ENCODE data around the gene PEMT.

Gene PEMT

DNA sequence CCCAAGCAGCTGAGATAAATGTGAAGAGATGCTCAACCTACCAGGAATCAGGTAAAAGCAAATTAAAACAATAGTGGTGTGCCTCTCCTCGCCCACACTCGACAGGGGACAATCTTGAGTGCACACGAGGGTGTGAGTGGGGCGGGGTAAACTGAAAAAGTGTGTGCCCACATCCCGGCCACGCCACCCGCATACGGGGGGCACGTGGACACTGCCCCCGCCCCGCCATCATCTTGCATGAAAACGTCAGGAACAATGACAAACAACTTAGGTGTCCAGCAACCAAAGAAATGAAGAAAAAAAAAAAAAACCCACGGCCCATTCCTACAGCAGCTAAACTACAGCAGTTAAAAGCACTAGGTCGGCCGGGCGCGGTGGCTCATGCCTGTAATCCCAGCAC lies 14.1 kb downstream of the PEMT start:
- Histone ChIP-seq H3K9me3 (replicated peaks in 1 of 11) (no peaks in the 10 kb centered on the region), H3K4me1 (peaks cover 0 to 4% (median 0%) of the 10 kb centered on the region in 10 experiments; a peak in 1 of 20 replicates), H3K27ac (no peak overlapping the region), H3K4me3 (no peak overlapping the region), H3K36me3 (peaks cover 13 to 49% (median 25%) of the 10 kb centered on the region in 11 experiments; a peak in 20 of 22 replicates), H4K20me1 (peaks cover 0 to 31% (median 5%) of the 10 kb centered on the region in 11 experiments; a peak in 8 of 22 replicates), H3K27me3 (no peaks in the 10 kb centered on the region), H3K4me2 (no peak overlapping the region), H3K9ac (peak overlapping the region in 2 of 11 experiments; percentile 8 to 31; a peak in 1 of 22 replicates)
- no peak for TF ChIP-seq Cebpa-rat (IDR thresholded peaks at IDR 0.05)

DNA sequence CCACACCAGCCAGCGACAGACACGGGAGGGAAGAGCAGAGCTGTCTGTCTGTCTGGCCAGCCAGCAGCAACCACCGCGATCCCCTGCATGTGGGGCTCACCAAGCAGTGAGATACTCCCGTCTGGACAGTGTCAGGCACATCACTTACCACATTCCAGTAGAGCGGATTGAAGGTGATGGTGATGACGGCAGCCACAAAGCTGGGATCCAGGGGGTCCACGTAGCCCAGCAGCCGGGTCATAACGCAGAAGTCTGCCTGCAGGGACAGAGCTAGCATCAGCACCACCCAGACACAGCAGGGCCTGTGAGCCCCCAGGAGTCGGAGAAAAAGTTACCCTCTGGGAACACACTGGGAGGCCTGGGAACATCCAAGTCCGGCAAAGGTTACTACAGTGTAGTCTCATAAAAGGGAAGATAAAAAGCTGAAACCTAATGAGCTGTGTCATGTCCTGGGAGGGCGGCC lies 14.7 kb downstream of the PEMT start:
- Histone ChIP-seq H3K36me3 (peaks cover 13 to 52% (median 25%) of the 10 kb centered on the region in 11 experiments; a peak in 20 of 22 replicates), H3K4me3 (no peak overlapping the region), H3K4me1 (peaks cover 0 to 4% (median 0%) of the 10 kb centered on the region in 10 experiments; a peak in 1 of 20 replicates), H3K9ac (0 out of 22 replicates have a peak overlapping the region, but pooled peaks of 2 of the 11 experiments have one; percentile 8 to 31), H3K27ac (no peak overlapping the region), H4K20me1 (peaks cover 0 to 31% (median 2%) of the 10 kb centered on the region in 11 experiments; a peak in 8 of 22 replicates), H3K27me3 (no peaks in the 10 kb centered on the region), H3K9me3 (replicated peaks in 1 of 11) (no peaks in the 10 kb centered on the region), H3K4me2 (no peak overlapping the region)
- no peak for TF ChIP-seq Cebpa-rat (IDR thresholded peaks at IDR 0.05)

DNA sequence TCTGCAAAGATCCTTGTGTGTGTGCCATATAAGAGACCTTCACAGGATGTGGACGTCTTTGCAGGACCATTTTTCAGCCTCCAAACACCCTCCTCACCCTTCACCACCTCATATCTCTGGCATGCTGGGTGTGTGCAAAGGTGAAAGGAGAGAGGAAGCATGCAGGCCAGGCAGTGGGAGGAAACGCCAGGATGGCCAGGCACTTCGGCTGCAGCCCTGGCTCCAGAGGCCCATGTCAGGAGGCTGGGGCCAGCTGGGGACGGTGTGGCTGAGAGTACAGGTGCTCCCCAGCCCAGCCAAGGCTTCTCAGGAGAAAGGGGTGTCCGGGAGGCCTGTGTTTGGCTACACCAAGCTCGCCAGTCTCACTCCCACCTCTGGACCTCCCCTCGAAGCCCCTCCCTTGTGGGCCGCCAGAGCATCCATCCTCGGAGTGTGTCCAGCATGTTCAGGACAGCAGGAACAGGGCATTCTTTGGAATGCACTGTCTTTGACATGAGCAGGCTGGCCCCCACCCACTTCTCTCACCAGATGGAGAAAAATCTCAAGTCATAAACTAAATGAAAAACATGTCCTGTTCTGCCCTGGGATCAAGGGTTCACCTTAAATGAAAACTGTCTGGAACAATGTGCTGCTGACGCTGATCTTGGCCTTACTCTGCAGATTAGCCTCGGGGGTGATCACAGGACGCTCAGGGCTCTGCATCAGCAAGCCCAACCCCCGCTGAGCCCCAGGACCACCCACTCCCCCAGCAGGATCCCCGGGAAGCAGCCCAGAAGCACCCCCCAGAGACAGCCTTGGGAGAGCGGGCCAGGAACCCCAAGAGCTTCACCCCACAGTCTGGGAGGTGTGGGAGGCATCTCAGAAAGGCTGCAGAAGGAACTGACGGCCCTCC lies 15.9 kb downstream of the PEMT start:
- no peak overlapping the region for H3K4me3 ChIP-seq
- H4K20me1 ChIP-seq, result peaks cover 0 to 31% (median 5%) of the 10 kb centered on the region in 11 experiments; a peak in 10 of 22 replicates
- H3K36me3 ChIP-seq, result peaks cover 13 to 48% (median 25%) of the 10 kb centered on the region in 11 experiments; a peak in 20 of 22 replicates
- TF ChIP-seq Cebpa-rat (IDR thresholded peaks at IDR 0.05), result no peak
- H3K27me3 ChIP-seq, result no peaks in the 10 kb centered on the region
- no peaks in the 10 kb centered on the region for H3K9me3 ChIP-seq (replicated peaks in 1 of 11)
- no peak overlapping the region for H3K4me2 ChIP-seq
- no peak overlapping the region for H3K27ac ChIP-seq
- 0 out of 22 replicates have a peak overlapping the region, but pooled peaks of 2 of the 11 experiments have one; percentile 1 to 24 for H3K9ac ChIP-seq
- H3K4me1 ChIP-seq, result peaks cover 0 to 2% (median under 1%) of the 10 kb centered on the region in 10 experiments; a peak in 6 of 20 replicates

DNA sequence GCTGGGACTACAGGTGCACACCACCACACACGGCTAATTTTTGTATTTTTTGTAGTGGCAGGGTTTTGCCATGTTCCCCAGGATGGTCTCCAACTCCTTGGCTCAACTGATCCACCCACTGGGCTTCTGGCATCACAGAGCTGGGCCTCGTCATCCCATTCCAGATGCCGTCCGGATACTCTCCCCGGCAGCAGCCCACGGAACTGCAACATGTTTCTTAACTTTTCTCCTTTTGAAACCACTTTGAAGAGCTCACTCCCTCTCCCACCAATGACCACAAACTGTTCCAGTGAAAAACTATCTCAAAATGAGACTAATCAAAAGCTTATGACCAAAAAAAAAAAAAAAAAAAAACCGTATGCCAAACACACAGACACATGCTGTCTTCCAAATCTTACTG lies 17.6 kb downstream of the PEMT start:
- Histone ChIP-seq H4K20me1 (peaks cover 0 to 44% (median 22%) of the 10 kb centered on the region in 11 experiments; a peak in 13 of 22 replicates), H3K4me3 (no peak overlapping the region)
- no peak for TF ChIP-seq Cebpa-rat (IDR thresholded peaks at IDR 0.05)

DNA sequence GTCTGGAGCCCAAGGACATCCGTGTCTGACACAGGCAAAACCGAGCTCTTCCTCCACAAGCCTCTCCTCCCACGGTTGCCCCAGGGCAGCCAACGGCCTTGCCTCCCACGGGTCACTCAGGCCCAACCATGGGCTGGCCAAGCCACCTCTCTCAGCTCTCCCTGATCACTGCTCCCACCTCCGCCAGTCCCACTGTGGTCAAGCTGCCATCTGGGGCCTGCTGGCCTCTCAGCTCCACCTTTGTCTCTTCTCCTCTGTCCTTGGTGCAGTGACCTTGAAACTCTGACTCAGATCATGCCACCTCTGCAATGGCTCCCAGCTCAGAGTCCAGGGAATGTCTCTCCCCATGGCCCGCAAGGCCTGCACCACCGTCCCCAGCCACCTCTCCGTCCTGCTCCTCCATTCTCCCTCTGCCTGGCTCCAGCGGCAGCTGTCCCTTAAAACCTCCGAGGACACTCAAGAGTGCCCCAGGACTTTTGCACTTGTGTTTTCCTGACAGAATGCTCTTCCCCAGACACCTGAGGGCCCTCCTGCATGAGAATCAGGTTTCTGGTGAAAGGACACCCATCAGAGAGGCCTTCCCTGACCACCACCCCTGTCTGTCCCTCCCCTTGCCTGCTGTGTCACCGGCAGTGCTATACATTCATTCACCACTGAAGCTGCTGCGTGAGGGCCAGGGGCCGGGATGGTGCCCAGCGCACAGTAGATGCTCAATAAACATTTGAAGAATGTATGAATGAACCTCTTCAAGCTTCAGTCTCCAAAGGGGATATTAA lies 19.3 kb downstream of the PEMT start:
- H3K36me3 ChIP-seq, result peaks cover 13 to 47% (median 23%) of the 10 kb centered on the region in 11 experiments; a peak in 20 of 22 replicates
- no peak overlapping the region for H3K4me3 ChIP-seq

More for the DNA sequence above, 17.6 kb downstream of the PEMT start:
- Histone ChIP-seq H3K4me1 (peaks cover 0 to 19% (median 18%) of the 10 kb centered on the region in 10 experiments; a peak in 16 of 20 replicates), H3K9ac (no peak overlapping the region), H3K27me3 (no peaks in the 10 kb centered on the region), H3K36me3 (peaks cover 13 to 48% (median 25%) of the 10 kb centered on the region in 11 experiments; a peak in 20 of 22 replicates), H3K4me2 (no peak overlapping the region), H3K27ac (no peak overlapping the region), H3K9me3 (replicated peaks in 1 of 11) (no peaks in the 10 kb centered on the region)

DNA sequence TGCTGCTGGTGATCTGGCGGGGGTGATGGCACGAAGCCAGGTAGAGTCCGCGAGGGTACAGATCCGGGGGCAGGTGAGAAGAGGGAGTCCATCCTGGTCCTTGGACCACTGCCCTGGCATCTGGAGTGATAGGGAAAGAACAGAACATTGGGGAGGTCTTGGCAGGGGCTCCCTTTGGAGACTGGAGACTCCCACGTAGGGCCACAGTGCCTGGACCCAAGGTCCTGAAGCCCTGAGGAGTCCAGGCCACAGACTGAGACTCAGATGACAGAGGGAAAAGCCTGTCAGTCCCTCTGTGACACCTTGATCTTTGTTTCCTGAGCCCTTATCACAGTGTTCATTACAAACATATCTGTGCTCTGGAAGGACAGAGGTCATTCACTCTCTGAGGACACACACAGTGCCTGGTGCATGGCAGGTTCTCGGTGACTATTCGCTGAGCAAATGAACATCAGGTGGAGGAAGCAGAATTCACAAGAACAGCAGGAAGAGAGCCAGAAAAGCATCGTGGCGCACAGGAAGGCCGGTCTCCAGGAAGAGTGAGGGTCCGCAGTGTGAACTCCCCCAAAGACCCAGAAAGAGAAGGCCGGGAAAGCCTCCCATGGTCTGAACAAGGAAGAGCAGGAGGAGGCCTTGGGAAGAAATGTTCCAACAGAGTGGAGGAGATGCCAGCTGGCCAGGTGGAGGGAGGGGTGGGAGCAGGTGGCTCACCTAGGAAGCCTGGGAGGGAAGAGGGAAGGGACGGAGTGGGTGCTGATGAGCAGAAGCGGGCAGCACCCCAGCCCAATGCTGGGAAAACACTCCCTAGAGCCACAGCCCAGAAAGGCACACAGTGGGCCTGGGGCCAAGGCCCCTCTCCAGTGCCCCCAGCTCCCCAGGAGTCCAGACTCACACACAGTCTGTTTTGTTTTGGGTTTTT lies 20.5 kb downstream of the PEMT start:
- Histone ChIP-seq H3K4me3 (no peak overlapping the region), H3K27ac (0 out of 22 replicates have a peak overlapping the region, but pooled peaks of 1 of the 11 experiments have one; percentile 7), H3K9me3 (replicated peaks in 1 of 11) (no peaks in the 10 kb centered on the region), H3K27me3 (no peaks in the 10 kb centered on the region), H3K4me1 (peaks cover 0 to 48% (median 45%) of the 10 kb centered on the region in 10 experiments; a peak in 18 of 20 replicates), H3K4me2 (0 out of 22 replicates have a peak overlapping the region, but pooled peaks of 1 of the 11 experiments have one; percentile 80), H4K20me1 (peaks cover 0 to 71% (median 47%) of the 10 kb centered on the region in 11 experiments; a peak in 13 of 22 replicates), H3K9ac (0 out of 22 replicates have a peak overlapping the region, but pooled peaks of 3 of the 11 experiments have one; percentile 7 to 15 (median 9)), H3K36me3 (peaks cover 2 to 35% (median 16%) of the 10 kb centered on the region in 11 experiments; a peak in 18 of 22 replicates)
- TF ChIP-seq Cebpa-rat (IDR thresholded peaks at IDR 0.05), result no peak

More for the DNA sequence above, 19.3 kb downstream of the PEMT start:
- H4K20me1 ChIP-seq, result peaks cover 0 to 61% (median 38%) of the 10 kb centered on the region in 11 experiments; a peak in 13 of 22 replicates
- H3K4me2 ChIP-seq, result no peak overlapping the region
- H3K9me3 ChIP-seq (replicated peaks in 1 of 11), result no peaks in the 10 kb centered on the region
- no peak for TF ChIP-seq Cebpa-rat (IDR thresholded peaks at IDR 0.05)
- H3K27me3 ChIP-seq, result no peaks in the 10 kb centered on the region
- H3K9ac ChIP-seq, result 0 out of 22 replicates have a peak overlapping the region, but pooled peaks of 2 of the 11 experiments have one; percentile 5 to 9
- H3K4me1 ChIP-seq, result peaks cover 0 to 36% (median 34%) of the 10 kb centered on the region in 10 experiments; a peak in 17 of 20 replicates
- 0 out of 22 replicates have a peak overlapping the region, but pooled peaks of 1 of the 11 experiments have one; percentile 7 for H3K27ac ChIP-seq

DNA sequence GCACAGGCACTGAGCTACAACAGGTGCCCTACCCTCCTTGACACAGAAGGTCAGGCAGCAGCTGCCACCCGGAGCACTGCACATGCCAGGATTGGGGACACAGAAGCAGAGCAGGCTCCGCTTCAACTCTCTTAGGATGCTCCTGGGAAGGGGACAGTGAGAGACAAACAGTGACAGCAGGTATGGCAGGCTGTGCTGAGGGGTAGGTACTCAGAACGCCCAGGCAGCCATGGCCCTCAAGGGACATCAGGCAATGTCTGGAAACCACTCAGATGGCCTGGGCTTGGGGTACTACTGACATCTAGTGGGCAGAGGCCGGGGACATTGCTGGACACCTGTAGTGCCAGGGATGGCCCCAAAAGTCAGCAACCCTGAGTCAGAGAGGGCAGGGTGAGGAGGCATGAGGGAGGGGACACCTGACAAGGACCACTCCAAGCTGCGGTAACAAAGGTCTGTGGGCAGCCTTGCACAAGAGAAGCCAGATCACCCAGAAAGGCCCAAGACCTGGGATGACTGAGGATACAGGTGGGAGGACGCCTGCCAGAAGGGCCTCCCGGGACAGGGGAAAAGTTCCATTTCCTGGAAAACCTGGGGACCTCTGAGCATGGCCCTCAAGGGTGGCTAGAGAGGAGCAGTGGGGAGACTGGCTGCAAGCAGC lies 21.2 kb downstream of the PEMT start:
- H3K4me2 ChIP-seq, result peak overlapping the region in 9 of 11 experiments; percentile 14 to 84 (median 76); a peak in 16 of 22 replicates
- H3K9me3 ChIP-seq (replicated peaks in 1 of 11), result no peaks in the 10 kb centered on the region
- peaks cover 0 to 27% (median 8%) of the 10 kb centered on the region in 11 experiments; a peak in 16 of 22 replicates for H3K36me3 ChIP-seq
- no peaks in the 10 kb centered on the region for H3K27me3 ChIP-seq
- no peak for TF ChIP-seq Cebpa-rat (IDR thresholded peaks at IDR 0.05)
- no peak overlapping the region for H3K4me3 ChIP-seq
- no peak overlapping the region for H3K27ac ChIP-seq
- peaks cover 0 to 75% (median 47%) of the 10 kb centered on the region in 11 experiments; a peak in 13 of 22 replicates for H4K20me1 ChIP-seq
- H3K9ac ChIP-seq, result peak overlapping the region in 4 of 11 experiments; percentile 7 to 51 (median 32); a peak in 3 of 22 replicates
- peaks cover 0 to 56% (median 53%) of the 10 kb centered on the region in 10 experiments; a peak in 18 of 20 replicates for H3K4me1 ChIP-seq

Measured in BLaER1 treated with 17β-estradiol and CSF1 and Interleukin-3, amounts not matched to agents 10 nM and 100 nM (cell line).